Activated CD8-positive, alpha-beta memory T cell treated with anti-CD3 and anti-CD28 coated beads for 36 hours (primary cell): ENCODE results near the gene PLEKHA5. TPM values are rescaled to one million over a fixed set of nuclear protein-coding genes. Genes with fewer than 3 reads are reported as not detected.
"Not testable (repeated sequence)": the region's sequence is repeated elsewhere in the genome, so short reads cannot be mapped to it uniquely, and the experiment has no call there.

ENCODE experiments used
- CTCF ChIA-PET: fragments of 350-600 bp; sonication (Branson Sonifier 250); formaldehyde crosslinking; loops from one replicate; lab custom pipeline; 2021; ENCODE audit warnings: antibody characterized with exemption; lab: Charles Lee
- POLR2A ChIA-PET: fragments of 350-600 bp; sonication (Branson Sonifier 250); formaldehyde crosslinking; loops from one replicate; lab custom pipeline; 2021; ENCODE audit warnings: antibody characterized with exemption; lab: Charles Lee
- total RNA-seq, 2 experiments: library from RNA; stranded (reverse); gene quantifications; one replicate each; pipeline ENCODE4 v1.2.3, GENCODE V29; 2021

The PLEKHA5 gene
- total RNA-seq = 1 to 10 TPM; 3.9 to 4.6 TPM

- CTCF ChIA-PET = no interaction called here
Measured at GRCh38 chr12:19129486-19130223, at the start of gene PLEKHA5. Gene PLEKHA5 (plus strand): TSS chr12:19129733. CDS start chr12:19129800, 67 bp downstream.

GRCh38 chr12:19080918-19081317 is 48.6 kb upstream of the PLEKHA5 start:
- ChIA-PET POLR2A (no interaction called here), CTCF (no interaction called here)

More at GRCh38 chr12:19129486-19130223, at the start of gene PLEKHA5:
- POLR2A ChIA-PET = no interaction called here

- POLR2A ChIA-PET = no interaction called here
- CTCF ChIA-PET = no interaction called here
Measured at GRCh38 chr12:19082365-19082911, 47.1 kb upstream of the PLEKHA5 start.

- ChIA-PET POLR2A (no interaction called here), CTCF (no interaction called here)
Measured at GRCh38 chr12:19084547-19084946, 45.0 kb upstream of the PLEKHA5 start.

- ChIA-PET POLR2A (no interaction called here), CTCF (no interaction called here)
Measured at GRCh38 chr12:19085090-19085489, 44.4 kb upstream of the PLEKHA5 start.

GRCh38 chr12:19088606-19089005 is 40.9 kb upstream of the PLEKHA5 start:
- CTCF ChIA-PET = no interaction called here
- POLR2A ChIA-PET = no interaction called here

- CTCF ChIA-PET, POLR2A ChIA-PET: not testable (repeated sequence)
Measured at GRCh38 chr12:19092482-19092881, 37.1 kb upstream of the PLEKHA5 start.

GRCh38 chr12:19093218-19093617 is 36.3 kb upstream of the PLEKHA5 start:
- CTCF ChIA-PET = no interaction called here
- POLR2A ChIA-PET = no interaction called here

- POLR2A ChIA-PET = no interaction called here
- CTCF ChIA-PET = interaction anchor here (0.7 kb wide), 1 partner anchor 230 kb away, joined by 3 read pairs; no protein-coding TSS in a partner anchor
Measured at GRCh38 chr12:19095331-19095730, 34.2 kb upstream of the PLEKHA5 start.

GRCh38 chr12:19095756-19096480 is 33.6 kb upstream of the PLEKHA5 start:
- ChIA-PET CTCF (interaction anchor here (0.7 kb wide), 3 partner anchors 52 to 230 kb away, joined by 3 to 4 read pairs (median 3); no protein-coding TSS in a partner anchor), POLR2A (no interaction called here)

- CTCF ChIA-PET = no interaction called here
- POLR2A ChIA-PET = interaction anchor here (0.6 kb wide), 1 partner anchor 200 kb away, joined by 9 read pairs; no protein-coding TSS in a partner anchor
Measured at GRCh38 chr12:19105463-19105862, 24.1 kb upstream of the PLEKHA5 start.

GRCh38 chr12:19107750-19108149 is 21.8 kb upstream of the PLEKHA5 start:
- POLR2A ChIA-PET = no interaction called here
- CTCF ChIA-PET = no interaction called here

GRCh38 chr12:19110221-19110940 is 19.2 kb upstream of the PLEKHA5 start:
- CTCF ChIA-PET = interaction anchor here (0.6 kb wide), 1 partner anchor 1608 kb away, joined by 6 read pairs; no protein-coding TSS in a partner anchor
- POLR2A ChIA-PET = no interaction called here

- ChIA-PET CTCF (no interaction called here), POLR2A (no interaction called here)
Measured at GRCh38 chr12:19113464-19113863, 16.1 kb upstream of the PLEKHA5 start.

- ChIA-PET CTCF (no interaction called here), POLR2A (no interaction called here)
Measured at GRCh38 chr12:19115285-19115684, 14.2 kb upstream of the PLEKHA5 start.

- POLR2A ChIA-PET = no interaction called here
- CTCF ChIA-PET = no interaction called here
Measured at GRCh38 chr12:19119440-19119839, 10.1 kb upstream of the PLEKHA5 start.

- POLR2A ChIA-PET = no interaction called here
- CTCF ChIA-PET = no interaction called here
Measured at GRCh38 chr12:19120795-19121194, 8.7 kb upstream of the PLEKHA5 start.

GRCh38 chr12:19121449-19122018 is 8.0 kb upstream of the PLEKHA5 start:
- POLR2A ChIA-PET = no interaction called here
- CTCF ChIA-PET = no interaction called here

- POLR2A ChIA-PET = no interaction called here
- CTCF ChIA-PET = no interaction called here
Measured at GRCh38 chr12:19125325-19125724, 4.2 kb upstream of the PLEKHA5 start.
